GM21447 (cell line): ENCODE data around the gene CMTM7.

Experiments used
- ATAC-seq: cut with Tn5 transposase; IDR thresholded peaks from one replicate; pipeline ENCODE4 v1.9.1; 2021; ENCODE audit not compliant: unreplicated experiment

The CMTM7 gene

GRCh38 chr3:32484436-32484835 is 92.8 kb downstream of the CMTM7 start:
- no peak for ATAC-seq

DNA sequence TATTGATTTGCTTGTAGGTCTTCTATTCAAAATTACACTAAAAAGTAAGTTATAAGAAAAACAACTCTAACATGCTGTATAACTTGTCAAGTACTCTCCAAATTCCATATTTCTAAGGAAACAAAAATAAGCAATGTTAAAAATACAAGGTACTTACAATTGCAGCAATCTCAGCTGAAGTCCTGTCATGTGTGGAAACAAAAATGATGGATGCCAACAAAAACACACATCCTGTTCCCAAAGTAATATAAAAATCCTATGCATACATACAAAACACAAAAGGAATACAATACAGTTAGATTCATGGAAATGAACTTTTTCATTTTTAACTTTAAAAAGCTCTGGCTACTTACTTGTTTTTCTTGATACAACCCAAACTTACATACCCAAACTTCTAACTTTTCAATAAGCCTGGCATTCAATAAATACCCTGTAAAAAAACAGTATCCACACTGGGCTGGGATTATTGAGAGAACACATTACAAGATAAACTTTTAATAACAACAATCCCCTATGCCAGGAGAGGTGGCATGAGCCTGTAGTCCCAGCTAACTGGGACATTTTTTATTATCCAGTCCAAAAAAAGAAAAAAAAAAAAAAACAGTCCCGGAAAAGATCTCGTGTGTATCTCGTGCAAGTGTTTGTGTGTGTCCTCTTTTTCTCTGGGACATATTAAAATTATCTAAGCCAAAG is 96.3 kb downstream of the CMTM7 start:
- no peak for ATAC-seq

- no peak for ATAC-seq
These were observed 96.9 kb downstream of the CMTM7 start for GRCh38 chr3:32488474-32489008.

GRCh38 chr3:32492684-32493436 is 101.2 kb downstream of the CMTM7 start:
- ATAC-seq = no peak

GRCh38 chr3:32493437-32494414 is 102.1 kb downstream of the CMTM7 start:
- peak; percentile 87 for ATAC-seq

DNA sequence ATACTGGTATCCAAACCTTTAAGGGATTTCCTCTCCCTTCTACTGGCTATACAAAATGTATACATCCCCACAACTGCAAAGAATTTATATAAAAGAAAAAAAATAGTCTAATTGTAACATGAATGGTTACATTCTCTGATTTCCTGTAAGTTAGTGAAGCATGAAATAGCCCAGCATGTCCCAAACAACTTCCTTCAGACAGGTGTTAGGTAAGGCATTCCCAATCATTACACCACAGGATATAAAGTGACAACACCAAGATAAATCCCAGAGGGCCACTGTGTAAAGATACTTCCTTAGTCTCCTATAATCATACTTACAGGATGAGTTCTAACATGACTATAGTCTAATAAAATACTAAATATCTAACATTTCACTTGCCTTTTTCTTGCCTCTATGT is 103.4 kb downstream of the CMTM7 start:
- ATAC-seq = no peak

DNA sequence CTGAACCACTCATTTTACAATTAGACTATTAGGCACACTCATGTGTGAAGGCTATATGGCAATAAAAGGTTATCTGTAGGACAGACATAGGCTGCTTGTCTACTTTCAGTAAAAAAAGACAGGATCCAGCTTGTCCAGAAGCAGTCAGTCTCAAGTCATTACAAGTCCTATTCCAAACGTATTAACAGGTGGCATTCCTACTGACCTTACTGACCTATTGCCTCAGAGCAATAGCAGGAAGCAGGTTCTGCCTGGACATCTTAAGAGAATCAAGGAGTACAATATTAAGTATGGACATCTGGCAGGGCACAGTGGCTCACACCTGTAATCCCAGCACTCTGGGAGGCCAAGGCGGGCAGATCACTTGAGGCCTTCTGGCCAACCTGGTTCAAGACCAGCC is 104.0 kb downstream of the CMTM7 start:
- ATAC-seq = no peak

DNA sequence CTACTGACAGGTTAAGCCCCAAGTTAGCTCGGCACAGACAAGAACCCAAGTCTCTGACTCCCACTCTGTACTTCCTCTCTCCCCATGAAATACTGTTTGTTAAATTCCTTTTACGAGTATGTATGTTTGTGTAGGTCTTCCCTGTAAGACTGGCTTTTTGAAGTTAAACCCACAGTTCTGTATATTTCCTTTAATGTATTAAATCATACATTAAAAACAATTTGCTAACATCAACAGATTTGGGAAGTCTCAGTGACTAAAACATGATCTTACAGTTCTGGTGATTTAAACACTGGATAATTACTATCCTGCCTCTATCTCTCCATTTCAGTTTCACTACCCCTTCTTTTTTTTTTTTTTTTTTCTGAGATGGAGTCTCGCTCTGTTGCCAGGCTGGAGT is 106.6 kb downstream of the CMTM7 start:
- ATAC-seq = no peak

DNA sequence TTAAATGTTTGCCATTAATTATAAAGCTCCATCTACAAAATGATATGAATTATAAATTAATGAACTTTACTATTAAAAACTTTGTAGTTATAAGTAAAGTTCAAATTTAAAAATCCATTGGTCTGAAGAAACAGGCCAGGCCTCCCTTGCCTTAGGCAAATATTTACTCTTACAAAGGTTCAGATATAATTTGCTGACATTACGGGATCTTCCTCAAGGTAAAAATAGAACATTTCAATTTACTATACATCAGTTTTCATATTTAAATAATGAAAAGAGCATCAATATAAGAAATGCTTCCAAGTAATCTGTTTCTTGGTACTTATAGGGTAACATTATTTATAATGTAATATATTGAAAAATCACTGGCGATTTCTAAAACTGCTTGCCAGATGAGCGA is 107.3 kb downstream of the CMTM7 start:
- no peak for ATAC-seq

DNA sequence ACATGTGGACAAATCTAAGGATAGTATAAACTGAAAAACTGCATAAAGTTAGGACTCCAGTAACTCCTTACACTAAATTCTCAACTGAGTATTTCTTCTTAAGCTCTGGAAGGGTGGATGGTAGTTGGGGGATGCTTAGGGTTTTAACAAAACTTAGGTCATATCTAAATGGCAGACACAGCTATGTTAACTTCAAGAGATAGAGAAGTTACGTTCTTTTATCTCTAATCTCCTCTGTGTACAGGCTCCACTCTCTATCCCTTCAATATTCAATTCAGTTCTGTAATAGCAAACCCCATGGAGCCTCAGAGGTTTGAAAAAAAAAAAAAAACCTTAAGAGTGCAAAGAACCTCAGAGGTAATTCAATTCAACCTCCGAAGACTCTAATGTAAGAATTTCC is 107.9 kb downstream of the CMTM7 start:
- no peak for ATAC-seq

- no peak for ATAC-seq
These were observed 108.6 kb downstream of the CMTM7 start for GRCh38 chr3:32500231-32500630.

DNA sequence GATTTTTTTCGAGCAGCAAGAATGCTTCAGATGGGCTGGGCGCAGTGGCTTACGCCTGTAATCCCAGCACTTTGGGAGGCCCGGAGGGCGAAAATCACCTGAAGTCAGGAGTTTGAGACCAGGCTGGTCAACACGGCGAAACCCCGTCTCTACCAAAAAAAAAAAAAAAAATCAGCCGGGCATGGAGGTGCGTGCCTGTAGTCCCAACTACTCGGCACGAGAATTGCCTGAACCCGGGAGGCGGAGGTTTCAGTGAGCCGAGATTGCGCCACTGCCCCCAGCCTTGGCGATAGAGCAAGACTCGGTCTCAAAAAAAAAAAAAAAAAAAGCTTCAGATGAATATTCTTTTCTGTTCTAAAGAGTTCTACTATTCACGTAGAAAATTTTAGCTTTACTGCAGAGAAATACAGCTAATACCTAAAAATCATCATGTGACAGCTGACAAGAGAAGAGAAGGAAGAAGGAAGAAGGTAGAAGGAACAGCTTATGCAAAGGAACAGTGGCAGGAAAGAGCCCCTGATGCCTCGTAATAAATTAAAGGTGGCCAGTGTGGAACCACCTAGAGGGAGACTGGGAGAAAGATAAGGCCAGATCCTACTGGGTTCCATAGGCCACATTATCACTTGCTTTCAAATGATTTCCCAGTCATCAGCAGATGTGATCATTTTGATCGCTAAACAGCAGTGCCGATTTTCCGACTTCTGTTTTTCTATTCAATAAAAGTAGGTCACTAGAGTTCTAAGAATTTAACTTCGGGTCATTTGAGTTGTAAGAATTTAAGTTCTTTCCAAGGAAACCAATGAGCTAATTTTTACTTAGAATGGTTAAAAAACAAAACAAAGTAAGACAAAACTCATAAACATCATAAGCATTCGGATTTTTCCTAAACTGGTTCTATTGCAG is 109.5 kb downstream of the CMTM7 start:
- no peak for ATAC-seq

GRCh38 chr3:32501783-32502117 is 110.1 kb downstream of the CMTM7 start:
- no peak for ATAC-seq

DNA sequence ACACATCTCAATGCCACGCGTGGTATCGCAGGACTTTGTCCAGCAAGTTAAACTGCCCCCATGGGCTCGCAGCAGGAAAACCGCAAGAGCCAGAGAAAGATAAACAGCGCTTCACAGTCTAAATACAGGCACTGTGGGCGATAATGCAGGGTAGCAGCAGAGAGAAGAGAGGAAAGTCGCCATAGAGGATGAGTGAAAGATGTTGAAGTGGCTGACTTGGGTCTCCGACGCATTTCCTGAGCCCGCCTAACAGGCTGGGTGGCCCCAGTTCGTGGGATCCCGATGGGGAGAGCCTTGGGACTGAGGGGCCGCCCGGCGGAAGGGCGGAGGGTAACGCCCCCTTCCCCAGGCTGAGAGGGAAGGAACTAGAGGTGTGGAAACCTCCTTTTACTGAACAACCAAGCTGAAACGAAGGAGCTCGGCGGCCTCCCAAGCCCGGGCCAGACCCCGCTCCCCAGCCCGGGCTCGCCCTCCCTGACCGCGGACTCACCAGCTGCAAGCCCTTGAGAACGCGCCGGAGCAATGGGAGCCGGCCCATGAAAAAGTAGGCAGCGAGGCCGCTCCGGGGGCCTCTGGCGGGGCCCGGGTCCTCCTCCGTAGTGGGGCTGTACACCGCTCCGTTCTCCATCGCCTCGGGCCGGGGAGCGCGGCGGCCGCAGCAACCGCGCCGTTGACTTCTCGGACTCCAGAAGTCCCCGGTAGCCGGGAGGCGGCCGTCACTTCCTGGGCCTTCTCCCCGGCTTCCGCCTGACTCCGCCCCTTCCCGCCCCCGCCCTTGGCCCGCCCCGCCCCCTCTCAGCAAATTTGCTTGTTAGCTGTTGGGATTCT is 110.7 kb downstream of the CMTM7 start, which contains the start of gene CMTM6:
Gene CMTM6 (minus strand): TSS at position 735 of the 828 bp plus-strand sequence. CDS start 107 bp downstream, at position 628.
- ATAC-seq = peak; percentile 79

DNA sequence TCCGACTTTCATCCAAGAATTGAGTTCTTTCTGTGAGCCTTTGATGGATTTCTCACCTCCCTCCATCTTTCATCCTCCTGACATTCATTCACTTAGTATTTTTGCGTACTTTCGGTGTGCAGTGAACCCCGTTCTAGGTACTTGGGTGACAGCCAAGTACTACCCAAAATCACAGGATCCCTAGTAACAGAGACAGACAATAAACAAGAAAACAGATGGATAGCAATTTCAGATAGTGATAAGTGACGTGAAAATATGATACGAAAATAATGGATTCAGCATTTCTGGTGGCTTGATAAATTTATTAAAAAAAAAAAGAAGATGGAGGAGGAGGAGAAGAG is 111.3 kb downstream of the CMTM7 start:
- peak; percentile 13 for ATAC-seq
